Astrocyte of the spinal cord (primary cell): ENCODE measurements around the gene MNAT1.

ENCODE experiments used
- DNase-seq: peaks from one replicate; pipeline ENCODE4 v3.0.0; 2011; ENCODE audit warnings: low read depth, low spot score
- H3K4me3 ChIP-seq: 2 replicates; pipeline ENCODE4 v1.5.1; 2011; ENCODE audit warnings: low read depth, mild to moderate bottlenecking, low read length, moderate library complexity
- in situ Hi-C: cut with HindIII; loops from 2 replicates; pipeline ENCODE4 v1.10.0; 2017; ENCODE audit warnings: low sequenced_read_pairs
- TF ChIP-seq, protein P1 (sequence below): IDR thresholded peaks from 2 replicates; pipeline ENCODE4 v1.5.1; 2012; ENCODE audit warnings: low read depth, mild to moderate bottlenecking, low read length, inconsistent platforms

Gene MNAT1

GRCh38 chr14:60734465-60735242 is at the start of gene MNAT1:
MNAT1 (plus strand) TSS chr14:60734761; CDS start chr14:60734863, 102 bp downstream.
- in situ Hi-C loops, result no loop called here
- TF ChIP-seq, protein P1, sequence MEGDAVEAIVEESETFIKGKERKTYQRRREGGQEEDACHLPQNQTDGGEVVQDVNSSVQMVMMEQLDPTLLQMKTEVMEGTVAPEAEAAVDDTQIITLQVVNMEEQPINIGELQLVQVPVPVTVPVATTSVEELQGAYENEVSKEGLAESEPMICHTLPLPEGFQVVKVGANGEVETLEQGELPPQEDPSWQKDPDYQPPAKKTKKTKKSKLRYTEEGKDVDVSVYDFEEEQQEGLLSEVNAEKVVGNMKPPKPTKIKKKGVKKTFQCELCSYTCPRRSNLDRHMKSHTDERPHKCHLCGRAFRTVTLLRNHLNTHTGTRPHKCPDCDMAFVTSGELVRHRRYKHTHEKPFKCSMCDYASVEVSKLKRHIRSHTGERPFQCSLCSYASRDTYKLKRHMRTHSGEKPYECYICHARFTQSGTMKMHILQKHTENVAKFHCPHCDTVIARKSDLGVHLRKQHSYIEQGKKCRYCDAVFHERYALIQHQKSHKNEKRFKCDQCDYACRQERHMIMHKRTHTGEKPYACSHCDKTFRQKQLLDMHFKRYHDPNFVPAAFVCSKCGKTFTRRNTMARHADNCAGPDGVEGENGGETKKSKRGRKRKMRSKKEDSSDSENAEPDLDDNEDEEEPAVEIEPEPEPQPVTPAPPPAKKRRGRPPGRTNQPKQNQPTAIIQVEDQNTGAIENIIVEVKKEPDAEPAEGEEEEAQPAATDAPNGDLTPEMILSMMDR, result no peak
- peak; percentile 86 for DNase-seq
- H3K4me3 ChIP-seq, result peak within 1 kb of the TSS; percentile 83

DNA sequence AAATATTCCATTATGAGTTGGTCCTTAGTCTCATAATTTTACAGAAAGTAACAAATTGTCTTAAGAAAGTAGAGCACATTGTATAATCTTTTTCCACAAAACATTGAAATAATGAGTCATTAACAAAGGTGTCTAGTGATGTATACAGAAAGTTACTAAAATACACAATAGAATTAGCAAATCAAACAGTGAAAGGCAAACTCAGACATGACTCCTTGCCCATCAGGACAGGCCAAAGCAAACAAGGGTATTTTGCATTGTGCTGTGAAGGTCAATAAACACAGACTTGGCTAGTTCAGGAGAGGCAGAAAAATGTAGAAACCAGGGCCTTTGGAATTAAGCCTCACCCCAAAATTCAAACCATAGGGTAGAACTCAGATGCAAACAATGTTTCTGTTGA is 47.7 kb upstream of the MNAT1 start:
- in situ Hi-C loops, result no loop called here
- H3K4me3 ChIP-seq, result no peak overlapping the region
- no peak for DNase-seq
- TF ChIP-seq, protein P1, result no peak

- TF ChIP-seq, protein P1, result no peak
- in situ Hi-C loops, result no loop called here
- H3K4me3 ChIP-seq, result no peak overlapping the region
- DNase-seq, result no peak
Measured at GRCh38 chr14:60691383-60692113, 43.0 kb upstream of the MNAT1 start.

- no peak overlapping the region for H3K4me3 ChIP-seq
- TF ChIP-seq, protein P1, result no peak
- no peak for DNase-seq
- in situ Hi-C loops, result no loop called here
Measured at GRCh38 chr14:60695327-60695726, 39.2 kb upstream of the MNAT1 start.

- no peak overlapping the region for H3K4me3 ChIP-seq
- DNase-seq, result no peak
- in situ Hi-C loops, result no loop called here
- TF ChIP-seq, protein P1, result no peak
Measured at GRCh38 chr14:60700598-60700997, 34.0 kb upstream of the MNAT1 start.

- no peak for DNase-seq
- TF ChIP-seq, protein P1, result no peak
- in situ Hi-C loops, result no loop called here
- H3K4me3 ChIP-seq, result no peak overlapping the region
Measured at GRCh38 chr14:60705100-60705499, 29.5 kb upstream of the MNAT1 start.
